ENCODE results near the gene AP3S2.

AP3S2 gene

GRCh38 chr15:89899295-89899945, 5.6 kb upstream of the AP3S2 start:
- no peaks in the 10 kb centered on the region for H3K79me2 ChIP-seq (ENCODE audit: insufficient read depth, low read length)
- no peak overlapping the region for H3K27ac ChIP-seq (ENCODE audit: low read length)
- no peak overlapping the region for H3K4me2 ChIP-seq (ENCODE audit: insufficient read depth, low read length)
- H3K27me3 ChIP-seq (ENCODE audit: insufficient read depth, low read length, poor library complexity): no peaks in the 10 kb centered on the region
- H4K20me1 ChIP-seq (ENCODE audit: insufficient read depth, low read length): no peaks in the 10 kb centered on the region
- H2AFZ ChIP-seq (ENCODE audit: low read depth, low read length): no peak overlapping the region
- H3K9ac ChIP-seq (ENCODE audit: low read depth, low read length): no peak overlapping the region
- DNase-seq (no peak), ATAC-seq (ENCODE audit: insufficient read depth, low read depth) (no peak)
- no peak overlapping the region for H3K4me3 ChIP-seq (ENCODE audit: low read depth in 1 of 2, low read length in 2 of 2)
- H3K4me1 ChIP-seq (ENCODE audit: insufficient read depth, low read length): peaks cover 8% of the 10 kb centered on the region
- H3K36me3 ChIP-seq (ENCODE audit: insufficient read depth, low read length): no peaks in the 10 kb centered on the region
- no peak for TF ChIP-seq CTCF (IDR thresholded peaks at IDR 0.05; ENCODE audit: borderline replicate concordance, extremely low read depth, low read length, poor library complexity, severe bottlenecking)
- no peak for TF ChIP-seq EZH2 (IDR thresholded peaks at IDR 0.05; ENCODE audit: borderline replicate concordance, low read depth, low read length, severe bottlenecking)
- no peaks in the 10 kb centered on the region for H3K9me3 ChIP-seq (ENCODE audit: insufficient read depth, low read length, severe bottlenecking)

- peaks cover under 1% of the 10 kb centered on the region for H3K79me2 ChIP-seq (ENCODE audit: insufficient read depth, low read length)
- no peak overlapping the region for H3K4me3 ChIP-seq (ENCODE audit: low read depth in 1 of 2, low read length in 2 of 2)
- no peaks in the 10 kb centered on the region; the same call in 1 of the 2 replicates for H3K36me3 ChIP-seq (ENCODE audit: insufficient read depth, low read length)
- H4K20me1 ChIP-seq (ENCODE audit: insufficient read depth, low read length): no peaks in the 10 kb centered on the region
- H3K27me3 ChIP-seq (ENCODE audit: insufficient read depth, low read length, poor library complexity): no peaks in the 10 kb centered on the region
- peak; percentile 45 for DNase-seq
- H3K27ac ChIP-seq (ENCODE audit: low read length): no peak overlapping the region
- H3K9ac ChIP-seq (ENCODE audit: low read depth, low read length): no peak overlapping the region
- peaks cover 10% of the 10 kb centered on the region for H3K4me1 ChIP-seq (ENCODE audit: insufficient read depth, low read length)
- H2AFZ ChIP-seq (ENCODE audit: low read depth, low read length): no peak overlapping the region
- peak; percentile 59 for ATAC-seq (ENCODE audit: insufficient read depth, low read depth)
- TF ChIP-seq EZH2 (IDR thresholded peaks at IDR 0.05; ENCODE audit: borderline replicate concordance, low read depth, low read length, severe bottlenecking) (no peak), CTCF (IDR thresholded peaks at IDR 0.05; ENCODE audit: borderline replicate concordance, extremely low read depth, low read length, poor library complexity, severe bottlenecking) (peak; percentile 56)
- no peaks in the 10 kb centered on the region for H3K9me3 ChIP-seq (ENCODE audit: insufficient read depth, low read length, severe bottlenecking)
- H3K4me2 ChIP-seq (ENCODE audit: insufficient read depth, low read length): no peak overlapping the region
Measured at GRCh38 chr15:89898614-89899294, 5.0 kb upstream of the AP3S2 start.

GRCh38 chr15:89898146-89898545, 4.4 kb upstream of the AP3S2 start:
- ATAC-seq (ENCODE audit: insufficient read depth, low read depth) (no peak), DNase-seq (no peak)
- Histone ChIP-seq H3K4me3 (ENCODE audit: low read depth in 1 of 2, low read length in 2 of 2) (no peak overlapping the region), H3K27ac (ENCODE audit: low read length) (no peak overlapping the region), H4K20me1 (ENCODE audit: insufficient read depth, low read length) (no peaks in the 10 kb centered on the region), H3K79me2 (ENCODE audit: insufficient read depth, low read length) (peaks cover 7% of the 10 kb centered on the region), H2AFZ (ENCODE audit: low read depth, low read length) (no peak overlapping the region), H3K4me1 (ENCODE audit: insufficient read depth, low read length) (peaks cover 10% of the 10 kb centered on the region), H3K9ac (ENCODE audit: low read depth, low read length) (no peak overlapping the region), H3K9me3 (ENCODE audit: insufficient read depth, low read length, severe bottlenecking) (no peaks in the 10 kb centered on the region), H3K27me3 (ENCODE audit: insufficient read depth, low read length, poor library complexity) (no peaks in the 10 kb centered on the region), H3K36me3 (ENCODE audit: insufficient read depth, low read length) (no peaks in the 10 kb centered on the region; the same call in 1 of the 2 replicates), H3K4me2 (ENCODE audit: insufficient read depth, low read length) (no peak overlapping the region)
- TF ChIP-seq CTCF (IDR thresholded peaks at IDR 0.05; ENCODE audit: borderline replicate concordance, extremely low read depth, low read length, poor library complexity, severe bottlenecking) (no peak), EZH2 (IDR thresholded peaks at IDR 0.05; ENCODE audit: borderline replicate concordance, low read depth, low read length, severe bottlenecking) (no peak)
